IPS DF 19.7 (cell line): ENCODE results near the gene CATSPERE.
A peak's percentile ranks its signal among the peaks of the same experiment; 100 is the strongest.

Experiments
- DNase-seq: peaks from one replicate; pipeline ENCODE4 v3.0.0-alpha.2; 2013; ENCODE audit warnings: low read depth, low spot score

Gene CATSPERE, protein sequence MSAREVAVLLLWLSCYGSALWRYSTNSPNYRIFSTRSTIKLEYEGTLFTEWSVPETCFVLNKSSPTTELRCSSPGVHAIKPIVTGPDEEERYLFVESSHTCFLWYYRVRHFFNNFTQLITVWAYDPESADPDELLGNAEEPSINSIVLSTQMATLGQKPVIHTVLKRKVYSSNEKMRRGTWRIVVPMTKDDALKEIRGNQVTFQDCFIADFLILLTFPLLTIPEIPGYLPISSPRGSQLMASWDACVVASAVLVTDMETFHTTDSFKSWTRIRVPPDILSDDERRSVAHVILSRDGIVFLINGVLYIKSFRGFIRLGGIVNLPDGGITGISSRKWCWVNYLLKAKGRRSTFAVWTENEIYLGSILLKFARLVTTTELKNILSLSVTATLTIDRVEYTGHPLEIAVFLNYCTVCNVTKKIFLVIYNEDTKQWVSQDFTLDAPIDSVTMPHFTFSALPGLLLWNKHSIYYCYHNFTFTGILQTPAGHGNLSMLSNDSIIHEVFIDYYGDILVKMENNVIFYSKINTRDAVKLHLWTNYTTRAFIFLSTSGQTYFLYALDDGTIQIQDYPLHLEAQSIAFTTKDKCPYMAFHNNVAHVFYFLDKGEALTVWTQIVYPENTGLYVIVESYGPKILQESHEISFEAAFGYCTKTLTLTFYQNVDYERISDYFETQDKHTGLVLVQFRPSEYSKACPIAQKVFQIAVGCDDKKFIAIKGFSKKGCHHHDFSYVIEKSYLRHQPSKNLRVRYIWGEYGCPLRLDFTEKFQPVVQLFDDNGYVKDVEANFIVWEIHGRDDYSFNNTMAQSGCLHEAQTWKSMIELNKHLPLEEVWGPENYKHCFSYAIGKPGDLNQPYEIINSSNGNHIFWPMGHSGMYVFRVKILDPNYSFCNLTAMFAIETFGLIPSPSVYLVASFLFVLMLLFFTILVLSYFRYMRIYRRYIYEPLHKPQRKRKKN

DNA sequence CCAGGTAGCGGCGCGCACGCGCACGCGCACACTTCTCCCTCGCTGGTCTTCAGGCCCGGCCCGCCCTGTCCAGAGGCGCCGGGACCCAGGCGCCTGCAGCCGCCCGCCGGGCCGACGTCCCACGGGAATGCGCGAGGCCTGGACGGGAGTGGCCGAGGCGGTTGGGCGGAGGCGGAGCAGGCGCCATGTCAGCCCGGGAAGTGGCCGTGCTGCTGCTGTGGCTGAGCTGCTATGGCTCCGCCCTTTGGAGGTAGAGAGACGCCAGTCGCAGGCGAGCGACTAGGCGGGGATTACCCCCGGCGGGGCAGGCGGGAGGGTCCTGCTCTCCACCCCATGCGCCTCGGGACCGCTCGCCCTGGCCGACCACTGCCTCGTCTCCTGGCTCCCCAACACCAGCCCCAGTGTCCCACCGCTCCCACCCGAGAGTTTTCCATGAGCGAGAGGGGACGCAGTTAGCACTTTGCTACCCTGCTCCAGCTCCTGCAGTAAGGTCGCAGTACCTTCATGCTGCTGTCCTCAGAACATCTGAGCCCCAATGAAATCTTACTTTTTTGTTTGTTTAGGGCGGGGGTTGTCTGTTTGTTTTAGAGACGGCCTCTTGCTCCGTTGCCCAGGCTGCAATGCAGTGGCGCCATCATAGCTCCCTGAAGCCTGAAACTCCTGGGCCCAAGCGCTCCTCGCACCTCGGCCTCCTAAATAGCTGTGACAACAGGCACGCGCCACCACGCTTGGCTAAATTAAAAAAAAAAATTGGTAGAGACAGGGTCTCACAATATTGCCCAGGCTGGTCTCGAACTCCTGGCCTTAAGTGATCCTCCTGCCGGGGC is at the start of gene CATSPERE:
Gene CATSPERE, plus strand, starts transcription at position 29 of the 827 bp plus-strand sequence. Its CDS starts 157 bp downstream, at position 186.
- DNase-seq, result peak; percentile 78

- no peak for DNase-seq
These were observed 48.9 kb upstream of the CATSPERE start for GRCh38 chr1:244412176-244412575.

DNA sequence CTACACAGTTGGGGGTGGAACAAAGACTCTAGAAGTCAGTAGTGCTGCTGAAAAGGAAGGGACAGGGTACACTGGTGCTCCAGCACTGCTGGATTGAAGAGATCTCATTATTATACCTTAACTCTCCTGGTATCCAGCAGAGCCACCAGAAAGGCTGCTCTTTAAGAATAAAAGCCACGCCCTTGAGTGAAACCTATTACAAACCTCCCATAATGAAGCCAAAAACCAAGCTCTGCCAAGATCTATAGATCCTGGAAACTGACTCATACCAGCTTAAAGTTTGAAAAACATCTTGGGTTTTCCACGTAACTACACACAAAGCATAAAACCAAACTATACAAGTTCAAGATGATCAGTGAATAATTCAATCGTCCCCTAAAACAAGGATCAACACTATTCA is 47.3 kb upstream of the CATSPERE start:
- no peak for DNase-seq

- no peak for DNase-seq
These were observed 46.5 kb upstream of the CATSPERE start for GRCh38 chr1:244414543-244414942.

DNA sequence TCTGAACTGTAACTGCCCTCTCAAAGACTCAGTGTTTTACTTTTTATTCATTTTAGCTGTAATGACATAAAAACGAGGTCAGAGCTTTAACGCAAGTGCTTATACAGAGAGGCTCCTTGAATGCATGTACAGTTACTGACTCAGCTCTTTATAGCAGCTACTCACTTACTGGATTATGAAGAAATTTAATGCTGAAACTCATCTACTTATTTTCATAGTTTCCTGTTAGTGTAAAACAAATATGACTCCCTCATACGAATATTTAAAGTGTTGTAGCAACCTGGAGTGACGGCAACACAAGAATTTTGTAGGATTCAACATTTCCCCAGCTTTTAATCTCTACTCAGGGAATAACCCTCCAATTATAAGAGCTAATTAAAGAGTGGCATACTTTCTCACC is 42.0 kb upstream of the CATSPERE start:
- DNase-seq, result no peak

GRCh38 chr1:244422174-244422573 is 38.9 kb upstream of the CATSPERE start:
- no peak for DNase-seq

DNA sequence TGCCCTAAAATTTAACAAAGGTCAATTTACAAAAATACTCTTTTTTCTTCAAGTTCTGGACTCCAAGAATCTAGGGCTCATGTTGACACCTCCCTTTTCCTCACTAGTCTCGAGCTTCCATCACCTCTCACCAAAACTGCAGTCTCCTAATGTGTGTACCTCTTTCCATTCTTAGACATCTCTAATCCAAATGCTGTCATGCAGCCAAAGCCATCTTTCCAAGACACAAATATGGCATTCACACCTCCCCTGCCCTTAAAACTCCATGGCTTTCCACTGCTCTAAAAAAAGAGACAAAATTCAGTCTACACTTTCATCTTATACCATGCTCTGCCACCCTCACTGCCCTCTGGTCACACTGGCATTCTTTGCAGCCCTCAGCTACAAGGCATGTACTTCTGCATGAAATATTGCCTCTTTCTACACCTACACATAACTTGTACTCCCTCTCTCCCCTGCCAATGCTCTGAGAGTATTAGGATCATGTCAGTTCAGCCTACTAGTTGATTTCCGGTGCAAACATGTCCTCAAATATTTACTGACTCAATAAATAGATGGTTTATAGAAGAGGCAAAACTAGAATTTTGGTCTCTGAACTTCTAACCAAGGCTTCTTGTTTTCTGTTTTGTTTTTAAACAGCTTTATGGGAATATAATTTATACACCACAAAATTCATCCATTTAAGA is 36.3 kb upstream of the CATSPERE start:
- no peak for DNase-seq

GRCh38 chr1:244427647-244428046 is 33.4 kb upstream of the CATSPERE start:
- DNase-seq, result no peak

GRCh38 chr1:244429818-244430217 is 31.3 kb upstream of the CATSPERE start:
- no peak for DNase-seq

DNA sequence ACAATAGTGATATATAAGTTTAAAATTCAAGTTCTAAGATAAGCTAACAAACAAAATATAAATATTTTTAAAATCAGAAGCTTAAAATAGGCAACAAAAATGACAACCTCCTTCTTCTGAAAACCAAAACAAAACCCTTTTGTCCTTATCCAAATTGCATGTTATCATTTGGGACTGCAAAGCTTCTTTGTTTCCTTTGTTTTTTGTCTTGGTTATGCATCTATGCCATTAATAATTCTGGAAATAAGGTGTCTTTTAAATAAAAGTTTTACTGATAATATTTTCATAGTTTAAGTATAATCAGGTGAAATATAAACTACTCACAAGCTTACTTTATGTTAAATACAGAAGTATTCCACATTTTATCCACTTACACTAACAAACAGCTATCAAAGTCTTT is 29.9 kb upstream of the CATSPERE start:
- no peak for DNase-seq

DNA sequence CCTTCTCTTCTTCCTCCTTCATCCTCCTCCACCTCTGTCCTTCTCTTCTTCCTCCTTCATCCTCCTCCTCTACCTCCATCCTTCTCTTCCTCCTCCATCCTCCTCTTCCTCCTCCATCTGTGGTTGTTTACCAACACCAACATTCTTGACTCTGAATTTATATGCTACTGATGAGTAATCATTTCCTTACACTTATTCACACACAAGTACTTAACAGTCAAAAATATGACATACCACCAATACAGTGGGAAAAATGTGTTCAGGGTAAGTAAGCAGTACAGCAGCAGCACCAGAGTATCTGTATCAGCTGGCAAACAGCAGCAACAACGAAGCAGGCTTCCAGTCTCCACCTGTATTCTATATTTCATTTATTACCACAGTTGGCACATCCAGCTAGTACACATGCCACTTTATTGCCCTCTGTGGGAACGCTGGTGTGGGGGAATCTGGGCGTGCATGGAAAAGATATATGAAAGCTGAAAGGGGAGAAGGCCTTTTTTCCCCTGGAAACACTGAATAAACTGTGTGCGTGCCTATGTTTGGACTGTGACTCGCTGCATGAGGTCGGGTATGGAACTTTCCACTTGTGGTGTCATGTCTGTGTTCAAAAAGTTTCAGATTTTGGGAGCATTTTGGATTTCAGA is 25.4 kb upstream of the CATSPERE start:
- no peak for DNase-seq

- DNase-seq, result no peak
These were observed 24.6 kb upstream of the CATSPERE start for GRCh38 chr1:244436336-244437085.

DNA sequence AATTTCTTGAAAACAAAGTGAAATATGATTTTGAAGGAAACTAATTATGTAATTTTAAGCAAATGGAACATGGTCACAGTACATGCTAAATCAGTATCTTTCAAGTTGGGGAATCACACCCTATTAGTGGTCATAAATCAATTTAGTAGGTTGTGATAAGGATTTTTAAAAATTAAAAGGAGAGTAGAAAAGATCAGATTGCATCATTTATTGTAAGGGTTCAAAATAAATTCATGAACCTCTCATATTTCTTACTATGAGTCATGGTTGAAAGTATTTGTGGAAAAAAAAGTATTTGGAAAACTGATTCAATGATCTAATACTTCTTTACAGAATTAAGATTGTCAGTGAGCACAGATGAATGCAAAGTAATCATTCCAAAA is 24.0 kb upstream of the CATSPERE start:
- no peak for DNase-seq

- DNase-seq, result no peak
These were observed 21.6 kb upstream of the CATSPERE start for GRCh38 chr1:244439391-244440032.

- no peak for DNase-seq
These were observed 18.2 kb upstream of the CATSPERE start for GRCh38 chr1:244442850-244443249.

DNA sequence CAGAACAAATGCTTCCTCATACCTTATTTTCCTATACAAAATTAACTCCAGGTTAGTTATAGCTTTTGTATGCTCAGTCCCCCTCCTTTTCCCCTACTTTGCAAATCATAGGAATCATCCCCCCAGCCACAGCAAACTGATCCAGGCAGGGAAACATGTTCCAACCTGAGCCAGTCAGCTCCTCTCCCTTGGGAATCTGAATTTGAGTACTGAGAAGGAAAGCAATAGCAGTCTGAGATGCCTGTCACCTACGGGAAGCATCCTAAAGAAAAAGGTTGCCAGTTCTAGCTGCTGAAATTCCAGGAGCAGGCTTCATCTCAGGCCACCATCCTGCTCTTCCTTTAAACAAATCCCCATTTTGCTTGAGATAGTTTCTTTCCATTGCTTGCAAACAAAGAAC is 16.2 kb upstream of the CATSPERE start:
- DNase-seq, result no peak

GRCh38 chr1:244445320-244446181 is 15.5 kb upstream of the CATSPERE start:
- no peak for DNase-seq

DNA sequence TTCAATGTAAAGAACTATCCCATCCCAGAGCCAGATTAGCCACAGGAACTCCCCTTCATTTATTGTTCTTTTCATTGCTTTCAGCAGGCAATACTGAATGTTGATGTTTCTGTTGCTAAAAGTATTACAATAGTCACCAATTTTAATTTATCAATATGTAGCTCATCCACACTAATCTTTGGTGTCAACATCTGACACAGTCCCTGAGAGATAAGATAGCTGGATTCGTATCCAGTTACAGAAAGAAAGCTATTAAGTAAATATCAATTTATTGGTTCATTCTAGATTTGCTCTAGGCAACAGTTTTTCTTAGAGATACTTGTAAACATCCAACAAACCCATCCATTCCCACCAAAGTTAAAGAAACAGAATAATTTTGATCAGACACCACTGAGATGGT is 14.0 kb upstream of the CATSPERE start:
- DNase-seq, result no peak
